Measurements from ENCODE around the gene CEPT1.

Gene CEPT1

GRCh38 chr1:111234258-111234657, 94.2 kb downstream of the CEPT1 start:
- DNase-seq = peak; percentile 40
